Spleen (tissue), 11 donors: ENCODE measurements around the gene MSI1. TPM values are rescaled to one million over a fixed set of nuclear protein-coding genes. Genes with fewer than 3 reads are reported as not detected.
"Not testable (repeated sequence)": the region's sequence is repeated elsewhere in the genome, so short reads cannot be mapped to it uniquely, and the experiment has no call there.

Experiments used
- DNase-seq: peaks from one replicate; pipeline ENCODE4 v3.0.0-alpha.2; 2020
- H3K27ac ChIP-seq, 8 donors: fragments of 200-600 bp; sonication (generic) in 7 of 8; 1 replicate in 4 of 8; 2 replicates in 4 of 8; pipeline versions ENCODE4 v1.5.0 to v1.8.0; 2016 to 2021; ENCODE audit warnings: inconsistent platforms in 4 of 8, mild to moderate bottlenecking in 4 of 8, moderate library complexity in 1 of 8
- H3K27me3 ChIP-seq, 7 donors: fragments of 200-600 bp; sonication (generic) in 6 of 7; replicated peaks in 1 of 7; 1 replicate in 4 of 7; 2 replicates in 3 of 7; pipeline versions ENCODE4 v1.5.0 to v1.8.0; 2016 to 2021; ENCODE audit warnings: inconsistent platforms in 3 of 7, mild to moderate bottlenecking in 1 of 7
- H3K36me3 ChIP-seq, 6 donors: fragments of 200-600 bp; sonication (generic) in 5 of 6; 1 replicate in 4 of 6; 2 replicates in 2 of 6; pipeline versions ENCODE4 v1.5.0 to v1.8.0; 2016 to 2021; ENCODE audit warnings: inconsistent platforms in 2 of 6
- H3K4me1 ChIP-seq, 6 donors: fragments of 200-600 bp; sonication (generic) in 5 of 6; 1 replicate in 3 of 6; 2 replicates in 3 of 6; pipeline versions ENCODE4 v1.5.0 to v1.8.0; 2016 to 2021; ENCODE audit warnings: inconsistent platforms in 3 of 6
- H3K4me3 ChIP-seq, 8 donors: fragments of 200-600 bp; sonication (generic) in 7 of 8; 1 replicate in 4 of 8; 2 replicates in 4 of 8; pipeline versions ENCODE4 v1.5.0 to v1.8.0; 2016 to 2021; ENCODE audit warnings: inconsistent platforms in 4 of 8, mild to moderate bottlenecking in 4 of 8, moderate library complexity in 2 of 8
- H3K9me3 ChIP-seq, 8 donors: fragments of 200-600 bp; sonication (generic) in 7 of 8; 1 replicate in 4 of 8; 2 replicates in 4 of 8; pipeline versions ENCODE4 v1.5.0 to v1.8.0; 2016 to 2021; ENCODE audit warnings: inconsistent platforms in 4 of 8
- POLR2A ChIP-seq, 3 donors: fragments of 450-650 bp; IDR thresholded peaks; one replicate each; pipeline ENCODE4 v1.5.1; 2017; ENCODE audit warnings: antibody characterized with exemption in 3 of 3, mild to moderate bottlenecking in 1 of 3
- POLR2AphosphoS5 ChIP-seq, 3 donors: sonication (generic); formaldehyde crosslinking; IDR thresholded peaks; one replicate each; pipeline ENCODE4 v1.5.1; 2017; ENCODE audit warnings: antibody characterized with exemption in 3 of 3
- WGBS, 5 donors: extraction: QIAGEN DNeasy Blood & Tissue Kit in 3 of 5; methylation state at CpG; one replicate each; pipeline versions ENCODE4 v1.1.5 to v1.1.7; 2013 to 2018; 5-methylcytosine and 5-hydroxymethylcytosine counted together
- intact Hi-C: fragments of 100-400 bp; cut with DNase I; formaldehyde crosslinking; loops from one replicate; pipeline ENCODE4 v1.15.0; 2023; ENCODE audit warnings: low total_unique reads
- polyA plus RNA-seq, 3 donors: library from polyadenylated mRNA; stranded (reverse); fragments of 200-250 nt; gene quantifications; one replicate each; pipeline ENCODE4 v1.2.1, GENCODE V29; 2013
- total RNA-seq, 7 donors: library from RNA; depleted of rRNA in 3 of 7; stranded (reverse); fragments of >200 nt in 3 of 7; fragmentation: NEBNext Ultra II Directional in 4 of 7; extraction: Animal tissue kit (Norgen Biotek cat#: 25700) in 4 of 7; gene quantifications; one replicate each; pipeline versions ENCODE4 v1.1.0 to v1.2.1, GENCODE V29; 2016 to 2021
- TF ChIP-seq, protein P1 (sequence below), 11 experiments: fragments of 200-600 bp in 7 of 11; fragments of 450-650 bp in 4 of 11; sonication (generic) in 4 of 11; IDR thresholded peaks in 8 of 11; conservative IDR thresholded peaks in 3 of 11; 1 replicate in 7 of 11; 2 replicates in 4 of 11; pipeline versions ENCODE4 v1.4.0 to v1.8.0; 2016 to 2021; ENCODE audit warnings: antibody characterized with exemption in 11 of 11, inconsistent platforms in 4 of 11, mild to moderate bottlenecking in 1 of 11
- donor health status: healthy with polysubstance abuse.
- donor health status: DM: no; HTN: no; CAD: no; lungs with moderate emphysema.
- donor health status: DM: no; HTN: no; CAD: no.
- donor health status: Bipolar disorder and iron deficiency.
- donor health status: healthy.
- donor health status: DM: no; HTN: no; CAD: no.
- donor health status: DM: yes; HTN: yes; CAD: no.

MSI1 gene
- total and polyA plus RNA-seq, 10 donors: 0.02 to 0.35 (median 0.03) TPM; not detected in 7

- Histone ChIP-seq H3K27ac (no peak overlapping the region), H3K27me3 (peaks cover 0 to 28% (median 0%) of the 10 kb centered on the region in 7 donors), H3K4me1 (no peaks in the 10 kb centered on the region), H3K36me3 (no peaks in the 10 kb centered on the region), H3K4me3 (no peak overlapping the region), H3K9me3 (peaks cover 0 to 30% (median 25%) of the 10 kb centered on the region in 8 donors)
- TF ChIP-seq POLR2A (IDR thresholded peaks at IDR 0.05) (no peak), POLR2AphosphoS5 (IDR thresholded peaks at IDR 0.05) (no peak)
- TF ChIP-seq, protein P1, sequence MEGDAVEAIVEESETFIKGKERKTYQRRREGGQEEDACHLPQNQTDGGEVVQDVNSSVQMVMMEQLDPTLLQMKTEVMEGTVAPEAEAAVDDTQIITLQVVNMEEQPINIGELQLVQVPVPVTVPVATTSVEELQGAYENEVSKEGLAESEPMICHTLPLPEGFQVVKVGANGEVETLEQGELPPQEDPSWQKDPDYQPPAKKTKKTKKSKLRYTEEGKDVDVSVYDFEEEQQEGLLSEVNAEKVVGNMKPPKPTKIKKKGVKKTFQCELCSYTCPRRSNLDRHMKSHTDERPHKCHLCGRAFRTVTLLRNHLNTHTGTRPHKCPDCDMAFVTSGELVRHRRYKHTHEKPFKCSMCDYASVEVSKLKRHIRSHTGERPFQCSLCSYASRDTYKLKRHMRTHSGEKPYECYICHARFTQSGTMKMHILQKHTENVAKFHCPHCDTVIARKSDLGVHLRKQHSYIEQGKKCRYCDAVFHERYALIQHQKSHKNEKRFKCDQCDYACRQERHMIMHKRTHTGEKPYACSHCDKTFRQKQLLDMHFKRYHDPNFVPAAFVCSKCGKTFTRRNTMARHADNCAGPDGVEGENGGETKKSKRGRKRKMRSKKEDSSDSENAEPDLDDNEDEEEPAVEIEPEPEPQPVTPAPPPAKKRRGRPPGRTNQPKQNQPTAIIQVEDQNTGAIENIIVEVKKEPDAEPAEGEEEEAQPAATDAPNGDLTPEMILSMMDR (IDR thresholded peaks at IDR 0.05 in 8 of 11, conservative IDR thresholded peaks at IDR 0.05 in 3 of 11): no peak
- 83 to 91% (median 87%) methylated on average over 2 of the region's 2 CpGs for WGBS, 5 donors
- DNase-seq: no peak
- intact Hi-C loops: no loop called here
Measured at GRCh38 chr12:120337730-120338129, 31.2 kb downstream of the MSI1 start.

GRCh38 chr12:120336392-120336791 lies 32.6 kb downstream of the MSI1 start:
- H3K4me1 ChIP-seq, DNase-seq, H3K36me3 ChIP-seq, H3K4me3 ChIP-seq, H3K27ac ChIP-seq, intact Hi-C loops: not testable (repeated sequence)
- WGBS, 5 donors: 86 to 100% (median 89%) methylated on average over 2 of the region's 2 CpGs
- Histone ChIP-seq H3K9me3 (peaks cover 0 to 30% (median 25%) of the 10 kb centered on the region in 8 donors), H3K27me3 (peaks cover 0 to 29% (median 0%) of the 10 kb centered on the region in 7 donors)

DNA sequence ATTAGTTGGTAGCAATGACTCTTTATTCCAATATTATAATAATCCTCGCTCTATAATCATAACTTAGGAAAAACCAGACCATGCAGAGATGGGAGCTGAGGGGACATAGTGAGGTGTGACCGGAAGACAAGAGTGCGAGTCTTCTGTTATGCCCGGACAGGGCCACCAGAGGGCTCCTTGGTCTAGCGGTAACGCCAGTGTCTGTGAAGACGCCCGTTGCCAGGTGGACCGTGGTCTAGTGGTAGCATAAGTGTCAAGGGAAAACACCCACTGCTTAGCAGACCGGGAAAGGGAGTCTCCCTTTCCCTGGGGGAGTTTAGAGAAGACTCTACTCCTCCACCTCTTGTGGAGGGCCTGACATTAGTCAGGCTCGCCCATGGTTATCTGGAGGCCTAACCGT lies 33.5 kb downstream of the MSI1 start:
- H3K4me3 ChIP-seq, intact Hi-C loops, H3K4me1 ChIP-seq, H3K27ac ChIP-seq, DNase-seq, H3K36me3 ChIP-seq: not testable (repeated sequence)
- TF ChIP-seq, protein P1 (IDR thresholded peaks at IDR 0.05 in 8 of 11, conservative IDR thresholded peaks at IDR 0.05 in 3 of 11): peak in 10 of 11 experiments; percentile 17 to 64 (median 54)
- Histone ChIP-seq H3K9me3 (peaks cover 0 to 30% (median 25%) of the 10 kb centered on the region in 8 donors), H3K27me3 (peaks cover 0 to 27% (median 0%) of the 10 kb centered on the region in 7 donors)
- WGBS, 5 donors: 19 to 29% (median 23%) methylated on average over 12 of the region's 12 CpGs

DNA sequence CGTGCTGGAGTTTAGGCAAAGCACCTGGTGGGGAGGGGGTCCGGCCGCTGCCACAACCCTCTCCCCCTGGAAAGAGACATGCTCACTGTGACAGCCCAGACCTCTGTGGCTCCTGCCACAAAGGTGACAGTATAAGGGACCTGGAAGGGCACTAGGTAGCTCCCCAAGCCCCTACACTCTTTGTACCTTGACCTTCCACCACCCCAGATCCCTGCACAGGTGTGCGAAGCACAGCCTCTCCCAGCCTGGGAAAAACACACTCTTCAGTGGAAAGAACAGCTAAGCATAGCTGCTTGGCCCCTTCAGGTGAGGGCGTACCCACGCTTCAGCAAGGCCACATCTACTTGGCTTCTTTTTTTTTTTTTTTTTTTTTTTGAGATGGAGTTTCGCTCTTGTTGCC lies 36.4 kb downstream of the MSI1 start:
- peak; percentile 47 for DNase-seq
- Histone ChIP-seq H3K4me3 (no peak overlapping the region), H3K27me3 (peaks cover 0 to 25% (median 0%) of the 10 kb centered on the region in 7 donors), H3K36me3 (no peaks in the 10 kb centered on the region), H3K9me3 (peaks cover 0 to 18% (median 16%) of the 10 kb centered on the region in 8 donors), H3K4me1 (no peaks in the 10 kb centered on the region), H3K27ac (no peak overlapping the region)
- intact Hi-C loops: no loop called here
- TF ChIP-seq POLR2AphosphoS5 (IDR thresholded peaks at IDR 0.05) (no peak), POLR2A (IDR thresholded peaks at IDR 0.05) (no peak)
- TF ChIP-seq, protein P1 (IDR thresholded peaks at IDR 0.05 in 8 of 11, conservative IDR thresholded peaks at IDR 0.05 in 3 of 11): no peak
- WGBS, 5 donors: 71 to 87% (median 80%) methylated on average over 5 to 7 of the region's 7 CpGs

GRCh38 chr12:120332041-120332440 lies 36.9 kb downstream of the MSI1 start:
- H3K27ac ChIP-seq: no peak overlapping the region
- 78 to 89% (median 82%) methylated on average over 5 of the region's 5 CpGs for WGBS, 5 donors
- intact Hi-C loops: no loop called here
- H3K27me3 ChIP-seq: peaks cover 0 to 25% (median 0%) of the 10 kb centered on the region in 7 donors
- H3K4me1 ChIP-seq: no peaks in the 10 kb centered on the region
- TF ChIP-seq POLR2AphosphoS5 (IDR thresholded peaks at IDR 0.05): no peak
- TF ChIP-seq, protein P1 (IDR thresholded peaks at IDR 0.05 in 8 of 11, conservative IDR thresholded peaks at IDR 0.05 in 3 of 11): no peak
- TF ChIP-seq POLR2A (IDR thresholded peaks at IDR 0.05): no peak
- no peaks in the 10 kb centered on the region for H3K36me3 ChIP-seq
- H3K9me3 ChIP-seq: peaks cover 0 to 13% (median 11%) of the 10 kb centered on the region in 8 donors
- no peak for DNase-seq
- no peak overlapping the region for H3K4me3 ChIP-seq
